Measurements from ENCODE around the gene YAF2.

The YAF2 gene, protein sequence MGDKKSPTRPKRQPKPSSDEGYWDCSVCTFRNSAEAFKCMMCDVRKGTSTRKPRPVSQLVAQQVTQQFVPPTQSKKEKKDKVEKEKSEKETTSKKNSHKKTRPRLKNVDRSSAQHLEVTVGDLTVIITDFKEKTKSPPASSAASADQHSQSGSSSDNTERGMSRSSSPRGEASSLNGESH

GRCh38 chr12:42238240-42239140 is at the start of gene YAF2:
Gene YAF2, minus strand, starts transcription at chr12:42238248. Its CDS starts 68 bp downstream, at chr12:42238180.
- peak; percentile 91 for DNase-seq

- DNase-seq = no peak
Measured at GRCh38 chr12:42286741-42287140, 48.7 kb upstream of the YAF2 start.

DNA sequence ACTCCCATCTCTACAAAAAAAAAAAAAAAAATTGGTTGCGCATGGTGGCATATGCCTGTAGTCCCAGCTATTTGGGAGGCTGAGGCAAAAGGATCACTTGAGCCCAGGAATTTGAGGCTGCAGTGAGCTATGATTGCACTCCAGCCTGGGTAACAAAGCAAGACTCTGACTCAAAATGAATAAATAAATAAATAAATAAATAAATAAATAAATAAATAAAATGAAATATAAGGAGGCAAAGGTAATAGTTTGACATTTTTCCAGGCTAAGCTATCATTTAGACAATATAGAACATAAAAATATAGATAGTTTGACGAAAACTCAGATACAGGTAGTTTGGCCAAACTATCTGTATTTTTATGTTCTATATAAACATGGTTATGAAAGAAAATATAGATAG is 47.4 kb upstream of the YAF2 start:
- no peak for DNase-seq

GRCh38 chr12:42284876-42285275 is 46.8 kb upstream of the YAF2 start:
- DNase-seq = no peak

DNA sequence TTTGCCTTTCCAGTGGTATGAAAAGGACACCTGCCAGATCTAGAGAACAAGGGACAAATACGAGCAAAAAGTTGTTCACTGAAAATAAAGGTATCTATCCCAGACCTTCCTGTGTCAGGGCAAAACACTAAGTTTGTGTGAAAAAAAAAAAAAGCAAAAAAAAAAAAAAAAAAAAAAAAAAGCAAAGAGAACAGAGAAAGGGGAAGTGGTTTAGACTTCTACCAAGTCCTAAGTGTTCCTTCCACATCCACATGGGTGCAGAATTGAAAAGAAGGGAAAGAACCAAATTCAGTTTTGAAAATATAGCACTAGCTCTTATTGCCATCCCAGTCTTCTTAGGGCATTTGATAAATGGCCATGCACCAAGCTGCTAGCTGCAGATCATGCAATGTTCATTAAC is 46.1 kb upstream of the YAF2 start:
- DNase-seq = no peak

- no peak for DNase-seq
Measured at GRCh38 chr12:42283739-42284138, 45.7 kb upstream of the YAF2 start.

- DNase-seq = no peak
Measured at GRCh38 chr12:42282294-42282693, 44.2 kb upstream of the YAF2 start.

DNA sequence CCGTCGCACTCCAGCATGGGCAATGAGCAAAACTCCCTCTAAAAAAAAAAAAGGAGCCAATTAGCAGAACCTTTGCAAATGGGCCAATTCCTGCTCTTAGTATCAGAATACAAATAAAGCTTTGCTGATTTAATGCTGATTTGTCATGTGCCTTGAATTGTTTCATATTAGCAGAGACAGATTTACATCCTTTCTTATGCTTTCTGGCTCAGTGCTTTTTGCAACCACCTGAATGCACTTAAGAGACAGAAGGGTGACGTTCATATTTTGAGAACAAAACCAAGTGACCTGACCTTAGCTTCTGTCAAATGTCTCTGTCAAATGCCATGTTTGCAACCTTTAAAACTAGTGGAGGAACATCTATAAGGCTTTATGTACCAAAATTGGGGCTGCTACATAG is 43.8 kb upstream of the YAF2 start:
- DNase-seq = no peak

- DNase-seq = no peak
Measured at GRCh38 chr12:42281278-42281677, 43.2 kb upstream of the YAF2 start.

DNA sequence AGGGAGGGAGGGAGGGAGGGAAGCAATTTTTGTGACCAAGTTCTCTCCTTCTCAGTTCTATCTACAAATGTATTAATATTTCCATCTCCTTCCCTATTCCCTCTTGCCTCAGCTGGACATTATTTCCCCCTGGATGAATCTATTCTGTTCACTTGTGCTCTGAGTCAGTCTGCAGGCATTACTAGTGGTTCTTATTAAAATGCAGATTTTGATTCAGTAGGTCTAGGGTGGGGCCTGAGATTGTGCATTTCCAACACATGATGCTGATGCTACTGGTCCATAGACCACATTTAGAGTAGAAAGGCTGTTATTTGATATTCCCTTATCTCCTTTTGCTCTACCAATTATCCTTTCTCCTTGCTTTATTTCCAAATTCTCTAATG is 40.1 kb upstream of the YAF2 start:
- no peak for DNase-seq

GRCh38 chr12:42277396-42278127 is 39.5 kb upstream of the YAF2 start:
- DNase-seq = no peak

DNA sequence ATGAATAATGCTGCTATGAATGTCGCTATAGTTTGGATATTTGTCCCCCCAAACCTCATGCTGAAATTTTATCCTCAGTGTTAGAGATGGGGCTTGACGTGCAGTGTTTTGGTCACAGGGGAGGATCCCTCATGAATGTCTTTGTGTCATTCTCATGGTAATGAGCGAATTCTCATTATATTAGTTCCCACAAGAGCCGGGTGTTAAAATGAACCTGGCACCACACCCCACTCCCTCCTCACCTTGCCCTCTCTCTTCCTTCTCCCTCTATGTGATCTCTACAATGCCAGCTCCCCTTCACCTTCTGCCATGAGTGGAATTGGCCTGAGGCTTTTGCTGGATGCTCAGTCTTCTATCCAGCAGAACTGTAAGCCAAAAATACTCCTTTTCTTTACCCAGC is 37.5 kb upstream of the YAF2 start:
- no peak for DNase-seq

GRCh38 chr12:42273706-42274105 is 35.7 kb upstream of the YAF2 start:
- no peak for DNase-seq

- DNase-seq = no peak
Measured at GRCh38 chr12:42270596-42270995, 32.5 kb upstream of the YAF2 start.

GRCh38 chr12:42267413-42268190 is 29.6 kb upstream of the YAF2 start:
- no peak for DNase-seq

GRCh38 chr12:42266579-42267230 is 28.7 kb upstream of the YAF2 start:
- no peak for DNase-seq

DNA sequence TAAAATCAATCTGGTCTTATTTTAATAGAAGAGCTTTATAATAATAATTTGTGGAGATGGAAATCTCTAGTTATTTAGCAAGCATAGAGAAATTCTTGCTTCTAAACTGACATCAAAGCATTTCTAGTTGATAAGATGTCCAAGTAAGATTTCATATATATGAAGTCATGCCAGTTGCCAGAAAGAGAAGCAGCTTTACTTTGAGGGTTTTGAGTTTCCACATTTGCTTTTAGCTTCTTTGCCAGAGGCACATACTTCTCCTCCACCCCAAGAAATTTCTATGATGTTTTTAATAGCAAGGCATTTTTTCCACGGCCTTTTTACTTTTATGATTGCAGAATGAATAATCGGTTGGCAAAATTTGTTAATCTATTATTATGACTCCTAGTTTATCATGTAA is 24.2 kb upstream of the YAF2 start:
- DNase-seq = no peak

GRCh38 chr12:42261708-42262107 is 23.7 kb upstream of the YAF2 start:
- DNase-seq = no peak

- DNase-seq = no peak
Measured at GRCh38 chr12:42260518-42260917, 22.5 kb upstream of the YAF2 start.

DNA sequence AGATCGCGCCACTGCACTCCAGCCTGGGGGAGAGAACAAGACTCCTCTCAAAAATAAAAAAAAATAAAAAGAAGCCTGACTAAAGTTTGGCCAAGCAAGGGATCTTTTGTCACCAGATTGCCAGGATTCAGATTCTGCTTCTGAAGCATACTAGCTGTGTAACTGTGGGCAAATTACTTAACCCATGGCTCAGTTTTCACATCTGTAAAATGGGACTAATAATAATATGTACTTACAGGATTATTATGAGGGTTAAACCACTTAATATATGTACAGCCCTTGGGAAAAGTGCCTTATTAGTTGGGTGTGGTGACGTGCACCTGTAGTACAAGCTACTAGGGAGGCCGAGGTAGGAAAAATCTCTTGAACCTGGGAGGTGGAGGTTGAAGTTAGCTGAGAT is 21.7 kb upstream of the YAF2 start:
- DNase-seq = no peak

DNA sequence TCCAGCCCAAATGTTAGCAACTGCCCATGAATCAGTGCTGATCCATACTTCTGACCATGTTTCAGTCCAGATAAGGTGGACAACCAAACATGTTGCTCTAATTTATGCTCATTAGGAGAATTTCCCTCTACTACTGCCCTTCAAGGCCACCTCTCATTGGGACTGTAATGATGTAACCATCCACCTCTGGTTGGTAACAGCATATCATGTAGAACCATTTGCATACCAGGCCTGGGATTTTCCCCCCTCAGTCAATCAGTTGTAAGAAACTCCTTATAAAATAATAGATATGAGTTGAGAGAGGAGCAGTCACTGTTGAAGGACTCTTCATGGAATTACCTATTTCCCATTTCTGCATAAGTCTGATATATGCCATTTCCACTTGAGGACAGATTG is 17.8 kb upstream of the YAF2 start:
- no peak for DNase-seq

- DNase-seq = no peak
Measured at GRCh38 chr12:42255221-42255865, 17.3 kb upstream of the YAF2 start.
